ENCODE results near the gene PEX6.

Gene PEX6

GRCh38 chr6:42933205-42933604 lies 45.8 kb downstream of the PEX6 start:
- no peak for DNase-seq

DNA sequence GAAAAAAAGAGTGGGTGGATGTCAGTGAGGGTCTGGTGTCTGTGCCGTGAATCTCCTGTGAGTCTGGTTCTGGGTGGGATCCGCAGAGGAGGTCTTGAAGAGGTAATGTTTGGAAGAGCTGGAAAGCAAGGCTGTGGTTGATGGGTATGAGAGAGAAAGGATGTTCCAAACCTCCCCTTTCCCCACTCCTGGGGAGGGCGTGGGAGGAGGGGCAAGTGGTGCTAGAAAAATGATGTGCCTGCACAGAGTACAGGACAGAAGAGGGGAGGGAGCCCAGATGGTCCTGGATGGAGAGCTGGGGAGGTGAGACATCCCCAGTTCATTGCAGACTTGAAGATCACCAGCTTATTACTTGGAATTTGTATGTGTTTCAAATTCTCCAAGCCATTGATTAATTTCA lies 46.6 kb downstream of the PEX6 start:
- DNase-seq: no peak

DNA sequence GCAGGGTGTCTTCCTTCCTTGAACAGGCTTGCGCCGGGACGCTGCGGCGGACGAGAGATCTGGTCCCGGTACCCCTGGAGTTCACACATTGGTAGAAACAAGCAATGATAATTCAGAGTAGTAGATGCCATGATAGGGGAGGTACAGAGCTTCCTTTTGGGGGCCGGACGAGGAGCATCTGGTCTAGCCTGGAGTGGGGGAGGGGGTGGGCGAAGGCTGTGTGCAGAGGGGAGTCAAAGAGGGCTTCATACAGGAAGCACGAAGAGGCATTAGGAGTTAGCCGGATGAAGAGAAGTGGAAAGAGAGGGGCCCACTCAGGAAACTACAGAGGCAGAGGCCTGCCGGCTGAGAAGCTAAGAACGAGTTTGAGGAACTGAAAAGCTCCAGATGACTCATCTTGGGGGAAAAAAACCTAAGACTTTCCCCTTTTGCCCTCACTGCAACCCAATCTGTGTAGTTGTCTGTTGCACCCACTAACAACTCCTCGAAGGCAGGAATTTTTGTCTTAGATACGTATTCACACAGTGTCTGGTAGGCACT lies 49.1 kb downstream of the PEX6 start:
- DNase-seq: peak; percentile 48

DNA sequence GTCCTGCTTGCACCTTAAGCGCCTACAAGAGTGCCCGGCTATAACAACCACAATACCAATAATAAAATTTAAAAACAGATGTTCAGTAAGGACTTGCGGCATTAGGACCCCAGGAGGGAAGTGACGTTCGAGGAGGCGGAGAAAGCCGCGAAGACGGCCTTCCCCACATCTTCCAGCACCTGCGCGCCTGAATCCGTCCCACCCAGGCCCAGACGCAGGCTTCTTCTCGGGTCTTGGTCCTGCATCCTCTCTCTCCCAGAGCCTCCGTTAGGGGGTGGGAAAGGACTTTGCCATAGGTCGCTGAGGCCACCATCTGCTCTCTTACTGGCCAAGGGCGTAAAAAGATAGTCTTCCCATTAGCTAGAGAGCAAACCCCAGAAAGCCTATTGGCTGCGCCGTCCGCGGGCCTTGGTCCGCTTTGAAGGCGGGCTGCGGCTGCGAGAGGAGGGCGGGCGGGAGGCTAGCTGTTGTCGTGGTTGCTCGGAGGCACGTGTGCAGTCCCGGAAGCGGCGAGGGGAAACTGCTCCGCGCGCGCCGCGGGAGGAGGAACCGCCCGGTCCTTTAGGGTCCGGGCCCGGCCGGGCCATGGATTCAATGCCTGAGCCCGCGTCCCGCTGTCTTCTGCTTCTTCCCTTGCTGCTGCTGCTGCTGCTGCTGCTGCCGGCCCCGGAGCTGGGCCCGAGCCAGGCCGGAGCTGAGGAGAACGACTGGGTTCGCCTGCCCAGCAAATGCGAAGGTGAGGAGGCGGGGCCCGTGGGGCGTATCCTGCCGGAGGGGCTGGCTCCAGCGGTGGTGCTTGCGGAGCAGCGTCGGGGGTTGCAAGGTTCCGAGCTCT lies 49.8 kb downstream of the PEX6 start, which contains the start of gene CNPY3:
Gene CNPY3 (plus strand): TSS at position 495 of the 835 bp plus-strand sequence. CDS start 91 bp downstream, at position 586.
- peak; percentile 96 for DNase-seq

DNA sequence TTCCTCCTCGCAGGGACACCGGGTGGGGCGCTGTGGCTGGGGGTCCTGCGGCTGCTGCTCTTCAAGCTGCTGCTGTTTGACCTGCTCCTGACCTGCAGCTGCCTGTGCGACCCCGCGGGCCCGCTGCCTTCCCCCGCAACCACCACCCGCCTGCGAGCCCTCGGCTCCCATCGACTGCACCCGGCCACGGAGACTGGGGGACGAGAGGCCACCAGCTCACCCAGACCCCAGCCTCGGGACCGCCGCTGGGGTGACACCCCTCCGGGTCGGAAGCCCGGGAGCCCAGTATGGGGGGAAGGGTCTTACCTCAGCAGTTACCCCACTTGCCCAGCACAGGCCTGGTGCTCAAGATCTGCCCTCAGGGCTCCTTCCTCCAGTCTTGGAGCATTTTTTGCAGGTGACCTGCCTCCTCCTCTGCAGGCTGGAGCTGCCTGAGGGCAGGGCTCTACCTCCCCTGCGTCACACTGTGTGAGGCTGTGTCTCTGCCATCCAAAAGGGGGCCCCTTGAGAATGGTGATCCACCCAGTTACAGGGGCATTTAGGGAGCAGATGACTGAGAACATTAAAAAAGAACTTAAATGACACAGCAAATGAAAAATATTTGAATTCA lies 53.6 kb downstream of the PEX6 start:
- no peak for DNase-seq

GRCh38 chr6:42923666-42924065 lies 55.3 kb downstream of the PEX6 start:
- no peak for DNase-seq

DNA sequence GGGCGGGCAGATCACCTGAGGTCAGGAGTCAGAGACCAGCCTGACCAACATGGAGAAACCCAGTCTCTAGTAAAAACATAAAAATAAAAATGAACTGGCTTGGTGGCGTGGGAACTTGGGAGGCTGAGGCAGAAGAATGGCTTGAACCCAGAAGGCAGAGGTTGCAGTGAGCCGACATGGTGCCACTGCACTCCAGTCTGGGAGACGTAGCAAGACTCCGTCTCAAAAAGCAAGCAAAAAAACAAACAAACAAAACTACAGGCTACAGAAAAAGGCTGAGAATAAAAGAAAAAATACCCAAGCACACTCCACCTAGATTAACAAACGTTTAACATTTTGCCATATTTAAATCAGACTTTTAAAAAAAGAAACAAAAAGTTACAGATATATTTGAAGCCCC lies 57.2 kb downstream of the PEX6 start:
- DNase-seq: no peak

GRCh38 chr6:42916288-42916687 lies 62.7 kb downstream of the PEX6 start:
- DNase-seq: no peak

GRCh38 chr6:42915732-42916131 lies 63.2 kb downstream of the PEX6 start, which contains the start of gene PTCRA:
TSS of gene PTCRA (plus strand) at chr6:42916053. CDS start at chr6:42916070, 17 bp downstream.
- DNase-seq: no peak

DNA sequence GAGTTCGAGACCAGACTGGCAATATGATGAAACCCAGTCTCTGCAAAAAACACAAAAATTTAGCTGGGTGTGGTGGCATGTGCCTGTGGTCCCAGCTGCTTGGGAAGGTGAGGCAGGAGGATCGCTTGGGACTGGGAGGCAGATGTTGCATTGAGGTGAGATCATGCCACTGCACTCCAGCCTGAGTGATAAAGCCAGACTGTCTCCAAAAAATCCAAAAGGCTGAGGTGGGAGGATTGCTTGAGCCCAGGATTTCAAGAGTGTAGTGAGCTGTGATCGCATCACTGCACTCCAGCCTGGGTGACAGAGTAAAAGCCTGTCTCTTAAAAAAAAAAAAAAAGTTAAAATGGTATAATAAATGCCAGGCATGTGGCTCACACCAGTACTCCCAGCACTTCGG lies 64.4 kb downstream of the PEX6 start:
- no peak for DNase-seq
